Hepatic stellate cell (primary cell): ENCODE measurements around the gene DENND1A.
"Not testable (repeated sequence)": the region's sequence is repeated elsewhere in the genome, so short reads cannot be mapped to it uniquely, and the experiment has no call there.

ENCODE experiments used
- DNase-seq: peaks from one replicate; pipeline ENCODE4 v3.0.0; 2011; ENCODE audit warnings: low spot score

The DENND1A gene

DNA sequence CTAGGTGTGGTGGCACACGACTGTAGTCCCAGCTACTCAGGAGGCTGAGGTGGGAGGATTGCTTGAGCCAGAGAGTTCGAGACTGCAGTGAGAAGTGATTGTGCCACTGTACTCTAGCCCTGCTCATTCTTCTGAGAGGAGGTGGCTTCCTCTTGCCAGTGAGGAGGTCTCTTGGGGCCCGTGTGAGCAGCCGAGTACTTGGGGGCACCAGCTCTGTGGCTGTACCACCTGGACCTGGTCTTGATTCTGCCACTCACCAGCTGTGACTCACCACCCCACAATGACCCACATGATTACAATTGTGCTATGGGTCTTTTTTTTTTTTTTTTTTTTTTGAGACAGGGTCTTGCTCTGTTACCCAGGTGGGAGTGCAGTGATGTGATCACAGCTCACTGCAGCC lies 592.0 kb downstream of the DENND1A start:
- no peak for DNase-seq

DNA sequence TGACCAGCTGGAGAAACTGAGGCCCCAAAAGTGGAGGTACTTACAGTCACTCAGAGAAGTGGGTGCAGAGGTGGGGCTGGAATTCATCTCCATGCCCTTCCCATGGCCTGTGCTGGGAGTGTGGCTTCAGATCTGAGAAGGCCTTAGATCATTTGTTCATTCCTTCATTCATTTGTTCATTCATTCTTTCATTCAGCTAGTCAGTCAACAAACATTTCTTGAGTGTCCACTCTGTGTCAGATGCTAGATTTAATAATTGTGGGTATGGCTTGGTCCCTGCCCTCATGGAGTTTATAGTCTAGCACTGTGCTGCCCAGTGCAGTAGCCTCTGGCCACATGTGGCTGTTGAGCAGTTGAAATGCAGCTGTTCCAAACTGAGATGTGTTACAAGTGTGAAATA lies 593.0 kb downstream of the DENND1A start:
- DNase-seq, result no peak

DNA sequence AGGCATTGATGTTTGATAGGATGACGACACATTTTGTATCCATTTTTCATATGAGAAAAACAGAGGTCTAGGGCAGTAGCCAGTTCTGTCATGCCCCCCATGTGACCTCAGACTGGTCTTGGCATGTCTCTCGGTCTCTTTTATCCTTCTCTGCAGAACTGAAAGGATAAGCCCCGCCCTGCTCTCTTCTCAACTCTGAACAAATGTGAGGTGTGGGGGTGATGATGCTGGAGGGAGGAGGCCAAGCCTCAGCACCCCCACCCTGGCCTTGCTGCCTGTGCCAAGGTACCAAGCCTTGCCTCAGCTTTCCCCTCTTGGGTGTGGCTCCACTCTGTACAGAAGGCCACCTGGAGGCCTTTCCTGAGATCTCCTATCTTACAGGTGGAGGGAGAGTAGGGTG lies 593.5 kb downstream of the DENND1A start:
- no peak for DNase-seq

DNA sequence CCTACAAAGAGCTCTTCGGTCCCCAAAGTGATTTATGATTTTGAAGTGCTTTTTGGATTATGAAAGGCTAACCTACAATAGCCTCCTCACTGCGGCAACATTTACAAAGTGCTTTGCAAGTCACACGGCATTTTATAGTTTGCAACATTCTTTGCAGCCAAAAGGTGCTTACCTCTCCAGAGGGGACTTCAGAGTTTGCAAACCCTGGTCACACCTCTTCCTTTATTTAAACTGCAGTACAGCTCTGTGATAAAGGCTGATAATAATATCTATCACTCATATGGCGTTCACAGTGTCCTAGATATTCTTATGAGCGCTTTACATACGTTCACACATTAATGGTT lies 594.0 kb downstream of the DENND1A start:
- DNase-seq, result no peak

DNA sequence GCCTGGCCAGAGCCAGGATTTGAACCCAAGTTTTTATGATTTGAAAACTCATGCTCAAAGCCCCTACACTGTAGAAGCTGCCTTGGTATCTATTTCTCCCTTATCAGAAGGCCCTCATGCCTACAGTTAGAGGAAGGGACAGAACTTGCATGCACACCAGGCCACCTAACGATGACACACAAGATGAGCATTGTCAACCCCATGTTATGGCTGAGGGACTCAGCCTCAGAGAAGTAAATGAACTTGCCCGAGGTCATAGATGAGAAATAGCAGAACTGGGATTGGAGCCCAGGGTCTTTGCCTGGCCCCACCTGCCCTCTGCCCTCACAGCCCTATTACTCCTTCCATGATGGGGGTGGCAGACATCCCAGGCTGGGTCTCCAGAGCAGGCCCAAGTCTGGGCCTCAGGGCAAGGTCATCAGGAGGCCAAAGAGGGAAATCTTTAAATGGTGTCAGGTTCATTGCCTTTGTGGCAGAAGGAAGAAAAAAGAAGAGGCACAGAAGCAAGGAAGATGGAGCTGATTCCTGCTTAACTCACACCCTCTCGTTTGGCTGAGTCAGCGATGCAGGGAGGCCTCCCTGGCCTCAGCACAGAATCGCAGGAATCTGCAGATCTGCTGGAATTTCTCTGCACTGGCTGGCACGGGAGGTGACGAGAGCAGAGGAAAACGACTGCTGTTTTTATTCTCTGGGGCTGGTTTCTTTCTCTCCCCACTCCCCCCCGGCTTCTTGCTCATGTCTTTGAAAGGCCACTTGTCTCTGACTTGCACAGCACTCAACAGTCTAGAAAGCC lies 594.5 kb downstream of the DENND1A start:
- DNase-seq, result peak; percentile 57

DNA sequence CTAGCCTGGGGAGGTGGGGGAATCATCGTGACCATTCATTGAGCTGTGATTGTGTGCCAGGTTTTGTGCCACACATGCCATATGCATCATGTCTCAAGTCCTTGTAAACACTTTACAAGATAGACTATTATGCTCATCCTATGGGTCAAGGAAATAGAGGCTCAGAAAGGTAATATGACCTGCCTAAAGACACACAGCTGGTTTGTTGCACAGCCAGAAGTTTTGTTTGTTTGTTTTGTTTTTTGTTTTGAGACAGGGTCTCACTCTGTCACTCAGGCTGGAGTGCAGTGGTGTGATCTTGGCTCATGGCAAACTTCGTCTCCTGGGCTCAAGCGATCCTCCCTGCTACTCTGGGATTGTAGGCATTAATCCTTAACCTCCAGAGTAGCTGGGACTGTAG lies 595.3 kb downstream of the DENND1A start:
- DNase-seq, result no peak

DNA sequence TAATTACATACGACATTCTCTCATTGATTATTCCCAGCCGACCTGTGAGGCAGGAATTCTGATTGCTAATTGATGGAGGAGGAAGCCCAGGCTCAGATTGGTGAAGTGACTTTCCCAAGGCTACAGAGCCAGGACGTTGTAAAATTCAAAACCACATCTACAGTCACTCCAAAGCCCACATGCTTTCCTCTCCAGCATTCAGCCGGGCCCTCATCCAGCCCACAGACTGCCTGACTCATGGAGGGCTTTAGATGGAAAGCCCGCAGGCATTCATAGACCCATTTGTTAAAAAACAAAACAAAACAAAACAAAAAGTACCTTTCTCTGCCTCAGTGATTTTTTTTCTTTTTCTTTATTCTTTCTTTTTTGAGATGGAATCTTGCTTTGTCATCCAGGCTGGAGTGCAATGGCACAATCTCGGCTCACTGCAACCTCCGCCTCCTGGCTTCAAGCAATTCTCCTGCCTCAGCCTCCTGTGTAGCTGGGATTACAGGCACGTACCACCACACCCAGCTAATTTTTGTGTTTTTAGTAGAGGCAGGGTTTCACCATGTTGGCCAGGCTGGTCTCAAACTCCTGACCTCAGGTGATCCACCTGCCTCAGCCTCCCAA lies 596.8 kb downstream of the DENND1A start:
- DNase-seq, result not testable (repeated sequence)

DNA sequence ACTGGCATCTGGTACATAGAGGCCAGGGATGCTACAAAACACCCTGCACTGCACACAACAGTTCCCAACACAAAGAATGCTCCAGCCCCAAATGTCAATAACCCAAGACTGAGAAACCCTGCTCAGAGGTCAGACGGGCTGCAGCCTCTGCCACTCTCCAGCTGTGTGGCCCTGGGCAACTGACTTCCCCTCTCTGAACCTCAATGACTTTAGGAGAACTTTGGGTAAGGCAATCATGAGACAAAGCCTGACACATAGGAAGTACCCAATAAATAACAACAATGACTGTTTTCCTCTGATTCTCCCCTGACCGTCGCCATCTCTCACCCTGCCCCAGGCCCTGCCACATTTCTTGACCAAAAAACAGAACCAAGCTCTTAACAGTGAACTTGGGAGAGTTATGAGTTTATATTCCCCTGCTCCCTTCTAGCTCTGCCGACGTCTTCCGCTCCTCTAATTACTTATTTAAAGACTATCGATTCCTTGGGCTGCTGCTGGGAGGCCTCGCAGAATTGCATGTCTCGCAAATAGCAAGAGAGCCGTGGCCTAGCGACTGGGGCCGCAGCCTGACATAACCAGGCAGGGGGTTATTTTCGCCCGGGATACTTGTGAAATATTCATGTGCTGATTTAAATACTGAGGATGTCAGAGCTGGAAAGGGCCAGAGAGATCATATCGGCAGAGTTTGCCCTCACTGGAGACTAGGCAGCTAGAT lies 598.4 kb downstream of the DENND1A start:
- no peak for DNase-seq
